Kidney epithelial cell (primary cell): ENCODE measurements around the gene TP53TG3. TPM values are rescaled to one million over a fixed set of nuclear protein-coding genes. Genes with fewer than 3 reads are reported as not detected.
"Not testable (repeated sequence)": the region's sequence is repeated elsewhere in the genome, so short reads cannot be mapped to it uniquely, and the experiment has no call there.

Experiments used
- DNase-seq: peaks from one replicate; pipeline ENCODE4 v3.0.0-alpha.2; 2010; ENCODE audit warnings: low read depth
- H3K27me3 ChIP-seq: 2 replicates; pipeline ENCODE4 v1.6.0; 2011; ENCODE audit warnings: low read length; ENCODE audit not compliant: control insufficient read depth, insufficient read depth
- H3K36me3 ChIP-seq: 2 replicates; pipeline ENCODE4 v1.5.1; 2011; ENCODE audit warnings: low read length; ENCODE audit not compliant: control insufficient read depth, insufficient read depth
- H3K4me3 ChIP-seq: 2 replicates; pipeline ENCODE4 v1.5.1; 2011; ENCODE audit warnings: low read depth, mild to moderate bottlenecking, control low read depth, low read length
- total RNA-seq: library from RNA; depleted of rRNA; stranded (reverse); fragments of >200 nt; gene quantifications from 2 replicates; pipeline ENCODE4 v1.2.3, GENCODE V29; 2015

The TP53TG3 gene, protein sequence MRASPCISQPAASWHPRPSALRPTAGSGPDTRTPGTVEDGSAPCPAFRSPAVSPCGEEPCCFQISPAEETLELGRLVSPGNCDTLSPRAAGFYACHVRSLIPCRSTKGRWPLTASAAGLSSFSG
- not detected in 2 replicates for total RNA-seq

GRCh38 chr16:32676065-32676464 is at the start of gene TP53TG3:
Gene TP53TG3 (minus strand): TSS chr16:32676165. CDS start chr16:32676097, 68 bp downstream.
- not testable (repeated sequence) for H3K36me3 ChIP-seq, H3K4me3 ChIP-seq, DNase-seq, H3K27me3 ChIP-seq

- H3K4me3 ChIP-seq, DNase-seq, H3K27me3 ChIP-seq, H3K36me3 ChIP-seq: not testable (repeated sequence)
These were observed 25.1 kb downstream of the TP53TG3 start for GRCh38 chr16:32650876-32651275.

- H3K36me3 ChIP-seq, H3K4me3 ChIP-seq, DNase-seq, H3K27me3 ChIP-seq: not testable (repeated sequence)
These were observed 28.4 kb downstream of the TP53TG3 start for GRCh38 chr16:32647562-32647961.

- H3K27me3 ChIP-seq, H3K36me3 ChIP-seq, DNase-seq, H3K4me3 ChIP-seq: not testable (repeated sequence)
These were observed 29.2 kb downstream of the TP53TG3 start for GRCh38 chr16:32646780-32647179.

DNA sequence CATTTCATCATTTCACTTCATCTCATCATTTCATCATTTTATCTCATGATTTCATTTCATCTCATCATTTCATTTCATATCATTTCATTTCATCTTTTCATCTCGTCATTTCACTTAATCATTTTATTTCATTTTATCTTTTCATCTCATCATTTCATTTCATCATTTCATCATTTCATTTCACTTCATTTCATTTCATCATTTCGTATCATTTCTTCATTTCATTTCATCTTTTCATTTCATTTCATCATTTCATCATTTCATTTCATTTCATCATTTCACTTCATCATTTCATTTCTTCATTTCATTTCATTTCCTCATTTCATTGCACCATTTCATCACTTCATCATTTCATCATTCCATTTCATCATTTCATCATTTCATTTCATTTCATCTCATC is 29.8 kb downstream of the TP53TG3 start:
- not testable (repeated sequence) for H3K36me3 ChIP-seq, DNase-seq, H3K27me3 ChIP-seq, H3K4me3 ChIP-seq

DNA sequence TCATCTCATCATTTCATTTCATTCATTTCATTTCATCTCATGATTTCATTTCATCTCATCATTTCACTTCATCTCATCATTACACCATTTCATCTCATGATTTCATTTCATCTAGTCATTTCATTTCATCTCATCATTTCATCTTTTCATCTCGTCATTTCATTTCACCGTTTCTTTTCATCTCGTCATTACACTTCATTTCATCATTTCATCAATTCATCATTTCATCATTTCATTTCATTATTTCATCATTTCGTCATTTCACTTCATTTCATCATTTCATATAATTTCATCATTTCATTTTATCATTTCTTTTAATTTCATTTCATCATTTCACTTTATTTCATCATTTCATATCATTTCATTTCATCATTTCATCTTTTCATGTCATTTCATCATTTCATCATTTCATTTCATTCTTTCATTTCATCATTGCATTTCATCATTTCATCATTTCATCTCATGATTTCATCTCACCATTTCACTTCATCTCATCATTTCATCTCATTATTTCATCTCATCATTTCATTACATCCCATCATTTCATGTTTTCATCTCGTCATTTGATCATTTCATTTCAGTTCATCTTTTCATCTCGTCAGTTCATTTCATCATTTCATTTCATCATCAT is 30.6 kb downstream of the TP53TG3 start:
- H3K36me3 ChIP-seq, DNase-seq, H3K27me3 ChIP-seq, H3K4me3 ChIP-seq: not testable (repeated sequence)

DNA sequence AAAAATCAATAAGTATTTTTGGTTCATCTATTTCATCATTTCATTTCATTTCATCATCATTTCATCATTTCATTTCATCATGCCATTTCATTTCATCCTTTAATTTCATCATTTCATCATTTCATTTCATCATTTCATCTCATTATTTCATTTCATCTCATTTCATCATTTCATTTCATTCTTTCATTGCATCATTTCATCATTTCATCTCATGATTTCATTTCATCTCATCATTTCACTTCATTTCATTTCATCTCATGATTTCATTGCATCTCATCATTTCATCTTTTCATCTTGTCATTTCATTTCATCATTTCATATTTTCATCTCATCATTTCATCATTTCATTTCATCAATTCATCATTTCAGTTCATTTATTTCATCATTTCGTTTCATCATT is 31.2 kb downstream of the TP53TG3 start:
- not testable (repeated sequence) for H3K36me3 ChIP-seq, H3K27me3 ChIP-seq, H3K4me3 ChIP-seq, DNase-seq

- H3K36me3 ChIP-seq, H3K27me3 ChIP-seq, H3K4me3 ChIP-seq, DNase-seq: not testable (repeated sequence)
These were observed 38.4 kb downstream of the TP53TG3 start for GRCh38 chr16:32637614-32638013.

DNA sequence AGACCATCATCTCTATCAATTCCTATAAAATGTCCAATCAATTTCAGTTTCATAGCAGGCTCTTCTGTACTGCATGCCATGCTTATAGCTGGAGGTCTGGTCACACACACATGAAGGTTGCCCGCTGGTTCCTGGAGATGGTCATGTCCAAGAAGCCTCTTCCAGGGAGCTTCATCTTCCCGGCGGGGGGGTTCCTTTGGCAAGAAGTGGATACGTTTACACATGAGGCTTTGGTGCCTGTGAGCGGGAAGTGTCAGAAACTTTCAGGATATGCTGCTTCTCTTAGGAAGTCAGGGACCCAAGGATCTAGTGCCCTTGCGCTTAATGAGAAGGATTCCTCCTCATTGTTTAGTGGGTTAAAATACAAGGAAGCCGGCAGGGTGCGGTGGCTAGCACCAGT is 43.9 kb downstream of the TP53TG3 start:
- not testable (repeated sequence) for DNase-seq, H3K36me3 ChIP-seq, H3K4me3 ChIP-seq, H3K27me3 ChIP-seq
